ENCODE data around the gene NCR2.

The NCR2 gene

GRCh38 chr6:41306187-41306854, 29.1 kb upstream of the NCR2 start:
- Histone ChIP-seq H3K27ac (ENCODE audit: low read depth, low read length, severe bottlenecking) (no peak overlapping the region), H3K4me1 (ENCODE audit: control insufficient read depth, insufficient read depth, low read length, poor library complexity, severe bottlenecking) (no peaks in the 10 kb centered on the region), H3K4me3 (ENCODE audit: extremely low read depth, insufficient read depth, low read length, poor library complexity, severe bottlenecking) (no peak overlapping the region), H3K9me3 (ENCODE audit: control insufficient read depth, low read length) (no peaks in the 10 kb centered on the region), H3K36me3 (ENCODE audit: control insufficient read depth, insufficient read depth, low read length) (no peaks in the 10 kb centered on the region)
- 55 to 87% methylated on average over 5 to 6 of the region's 13 CpGs for WGBS, 2 experiments (ENCODE audit: insufficient coverage in 2 of 2)

- Histone ChIP-seq H3K36me3 (ENCODE audit: control insufficient read depth, insufficient read depth, low read length) (no peaks in the 10 kb centered on the region), H3K9me3 (ENCODE audit: control insufficient read depth, low read length) (no peaks in the 10 kb centered on the region), H3K27ac (ENCODE audit: low read depth, low read length, severe bottlenecking) (no peak overlapping the region), H3K4me3 (ENCODE audit: extremely low read depth, insufficient read depth, low read length, poor library complexity, severe bottlenecking) (no peak overlapping the region), H3K4me1 (ENCODE audit: control insufficient read depth, insufficient read depth, low read length, poor library complexity, severe bottlenecking) (peaks cover 5% of the 10 kb centered on the region)
- WGBS, 2 experiments (ENCODE audit: insufficient coverage in 2 of 2) = 89% methylated on average over 1 of the region's 2 CpGs; no CpG with 5 or more reads in 1 of the 2 experiments
These were observed 20.2 kb upstream of the NCR2 start for GRCh38 chr6:41315203-41315602.

- Histone ChIP-seq H3K4me3 (ENCODE audit: extremely low read depth, insufficient read depth, low read length, poor library complexity, severe bottlenecking) (no peak overlapping the region), H3K27ac (ENCODE audit: low read depth, low read length, severe bottlenecking) (no peak overlapping the region), H3K9me3 (ENCODE audit: control insufficient read depth, low read length) (no peaks in the 10 kb centered on the region), H3K4me1 (ENCODE audit: control insufficient read depth, insufficient read depth, low read length, poor library complexity, severe bottlenecking) (peaks cover 7% of the 10 kb centered on the region), H3K36me3 (ENCODE audit: control insufficient read depth, insufficient read depth, low read length) (no peaks in the 10 kb centered on the region)
- no CpG with 5 or more reads among the region's 1 CpG for WGBS, 2 experiments (ENCODE audit: insufficient coverage in 2 of 2)
These were observed 19.3 kb upstream of the NCR2 start for GRCh38 chr6:41315943-41316620.

GRCh38 chr6:41318261-41318653, 17.2 kb upstream of the NCR2 start:
- 35 to 37% methylated on average over 9 of the region's 9 CpGs for WGBS, 2 experiments (ENCODE audit: insufficient coverage in 2 of 2)
- H3K9me3 ChIP-seq (ENCODE audit: control insufficient read depth, low read length) = no peaks in the 10 kb centered on the region
- H3K27ac ChIP-seq (ENCODE audit: low read depth, low read length, severe bottlenecking) = no peak overlapping the region
- peaks cover 7% of the 10 kb centered on the region for H3K4me1 ChIP-seq (ENCODE audit: control insufficient read depth, insufficient read depth, low read length, poor library complexity, severe bottlenecking)
- H3K4me3 ChIP-seq (ENCODE audit: extremely low read depth, insufficient read depth, low read length, poor library complexity, severe bottlenecking) = no peak overlapping the region
- no peaks in the 10 kb centered on the region for H3K36me3 ChIP-seq (ENCODE audit: control insufficient read depth, insufficient read depth, low read length)

GRCh38 chr6:41318654-41319565, 16.5 kb upstream of the NCR2 start:
- 22 to 31% methylated on average over 26 to 29 of the region's 33 CpGs for WGBS, 2 experiments (ENCODE audit: insufficient coverage in 2 of 2)
- no peak overlapping the region for H3K4me3 ChIP-seq (ENCODE audit: extremely low read depth, insufficient read depth, low read length, poor library complexity, severe bottlenecking)
- no peaks in the 10 kb centered on the region for H3K9me3 ChIP-seq (ENCODE audit: control insufficient read depth, low read length)
- H3K4me1 ChIP-seq (ENCODE audit: control insufficient read depth, insufficient read depth, low read length, poor library complexity, severe bottlenecking) = peaks cover 7% of the 10 kb centered on the region
- no peaks in the 10 kb centered on the region for H3K36me3 ChIP-seq (ENCODE audit: control insufficient read depth, insufficient read depth, low read length)
- no peak overlapping the region for H3K27ac ChIP-seq (ENCODE audit: low read depth, low read length, severe bottlenecking)

GRCh38 chr6:41321183-41321582, 14.2 kb upstream of the NCR2 start:
- Histone ChIP-seq H3K36me3 (ENCODE audit: control insufficient read depth, insufficient read depth, low read length) (no peaks in the 10 kb centered on the region), H3K4me3 (ENCODE audit: extremely low read depth, insufficient read depth, low read length, poor library complexity, severe bottlenecking) (no peak overlapping the region), H3K4me1 (ENCODE audit: control insufficient read depth, insufficient read depth, low read length, poor library complexity, severe bottlenecking) (peaks cover 7% of the 10 kb centered on the region), H3K9me3 (ENCODE audit: control insufficient read depth, low read length) (no peaks in the 10 kb centered on the region), H3K27ac (ENCODE audit: low read depth, low read length, severe bottlenecking) (no peak overlapping the region)
- WGBS, 2 experiments (ENCODE audit: insufficient coverage in 2 of 2) = 70 to 100% methylated on average over 3 of the region's 4 CpGs

GRCh38 chr6:41325446-41326066, 9.9 kb upstream of the NCR2 start:
- no peak overlapping the region for H3K4me3 ChIP-seq (ENCODE audit: extremely low read depth, insufficient read depth, low read length, poor library complexity, severe bottlenecking)
- WGBS, 2 experiments (ENCODE audit: insufficient coverage in 2 of 2) = 70 to 82% methylated on average over 2 to 3 of the region's 4 CpGs
- no peaks in the 10 kb centered on the region for H3K9me3 ChIP-seq (ENCODE audit: control insufficient read depth, low read length)
- no peak overlapping the region for H3K27ac ChIP-seq (ENCODE audit: low read depth, low read length, severe bottlenecking)
- H3K36me3 ChIP-seq (ENCODE audit: control insufficient read depth, insufficient read depth, low read length) = no peaks in the 10 kb centered on the region
- no peaks in the 10 kb centered on the region for H3K4me1 ChIP-seq (ENCODE audit: control insufficient read depth, insufficient read depth, low read length, poor library complexity, severe bottlenecking)

GRCh38 chr6:41326092-41326491, 9.3 kb upstream of the NCR2 start:
- no peaks in the 10 kb centered on the region for H3K36me3 ChIP-seq (ENCODE audit: control insufficient read depth, insufficient read depth, low read length)
- H3K4me3 ChIP-seq (ENCODE audit: extremely low read depth, insufficient read depth, low read length, poor library complexity, severe bottlenecking) = no peak overlapping the region
- no peak overlapping the region for H3K27ac ChIP-seq (ENCODE audit: low read depth, low read length, severe bottlenecking)
- 85 to 87% methylated on average over 8 to 9 of the region's 9 CpGs for WGBS, 2 experiments (ENCODE audit: insufficient coverage in 2 of 2)
- no peaks in the 10 kb centered on the region for H3K9me3 ChIP-seq (ENCODE audit: control insufficient read depth, low read length)
- no peaks in the 10 kb centered on the region for H3K4me1 ChIP-seq (ENCODE audit: control insufficient read depth, insufficient read depth, low read length, poor library complexity, severe bottlenecking)

- no peaks in the 10 kb centered on the region for H3K4me1 ChIP-seq (ENCODE audit: control insufficient read depth, insufficient read depth, low read length, poor library complexity, severe bottlenecking)
- no peaks in the 10 kb centered on the region for H3K36me3 ChIP-seq (ENCODE audit: control insufficient read depth, insufficient read depth, low read length)
- H3K9me3 ChIP-seq (ENCODE audit: control insufficient read depth, low read length) = no peaks in the 10 kb centered on the region
- WGBS, 2 experiments (ENCODE audit: insufficient coverage in 2 of 2) = 100% methylated on average over 1 of the region's 2 CpGs; no CpG with 5 or more reads in 1 of the 2 experiments
- no peak overlapping the region for H3K4me3 ChIP-seq (ENCODE audit: extremely low read depth, insufficient read depth, low read length, poor library complexity, severe bottlenecking)
- H3K27ac ChIP-seq (ENCODE audit: low read depth, low read length, severe bottlenecking) = no peak overlapping the region
These were observed 8.2 kb upstream of the NCR2 start for GRCh38 chr6:41327177-41327576.

GRCh38 chr6:41331401-41332150, 3.8 kb upstream of the NCR2 start:
- H3K4me3 ChIP-seq (ENCODE audit: extremely low read depth, insufficient read depth, low read length, poor library complexity, severe bottlenecking) = no peak overlapping the region
- H3K4me1 ChIP-seq (ENCODE audit: control insufficient read depth, insufficient read depth, low read length, poor library complexity, severe bottlenecking) = no peaks in the 10 kb centered on the region
- WGBS, 2 experiments (ENCODE audit: insufficient coverage in 2 of 2) = 93% methylated on average over 8 of the region's 11 CpGs
- H3K36me3 ChIP-seq (ENCODE audit: control insufficient read depth, insufficient read depth, low read length) = no peaks in the 10 kb centered on the region
- no peak overlapping the region for H3K27ac ChIP-seq (ENCODE audit: low read depth, low read length, severe bottlenecking)
- H3K9me3 ChIP-seq (ENCODE audit: control insufficient read depth, low read length) = no peaks in the 10 kb centered on the region
